GM23248 (cell line): Measurements from ENCODE around the gene SIK3. TPM values are rescaled to one million over a fixed set of nuclear protein-coding genes. Genes with fewer than 3 reads are reported as not detected.

Source experiments
- DNase-seq: peaks from one replicate; pipeline ENCODE4 v3.0.0-alpha.2; 2015
- H2AFZ ChIP-seq: fragments of 200-600 bp; sonication (generic); 2 replicates; pipeline ENCODE4 v1.6.1; 2016; ENCODE audit warnings: antibody characterized with exemption
- H3F3A ChIP-seq: fragments of 200-600 bp; sonication (generic); 2 replicates; pipeline ENCODE4 v1.6.1; 2016; ENCODE audit warnings: mild to moderate bottlenecking, antibody characterized with exemption, mixed run types; ENCODE audit not compliant: insufficient read depth
- H3K27ac ChIP-seq: fragments of 200-600 bp; sonication (generic); 2 replicates; pipeline ENCODE4 v1.5.1; 2016; ENCODE audit warnings: mild to moderate bottlenecking
- H3K27me3 ChIP-seq: fragments of 200-600 bp; sonication (generic); replicated peaks from 2 replicates; pipeline ENCODE4 v1.6.1; 2016; ENCODE audit warnings: mild to moderate bottlenecking; ENCODE audit not compliant: insufficient read depth
- H3K36me3 ChIP-seq: fragments of 200-600 bp; sonication (generic); 2 replicates; pipeline ENCODE4 v1.6.1; 2016; ENCODE audit warnings: low read depth, mild to moderate bottlenecking
- H3K4me1 ChIP-seq: fragments of 200-600 bp; sonication (generic); 2 replicates; pipeline ENCODE4 v1.6.1; 2016; ENCODE audit warnings: mild to moderate bottlenecking; ENCODE audit not compliant: insufficient read depth
- H3K4me2 ChIP-seq: fragments of 200-600 bp; sonication (generic); one replicate; pipeline ENCODE4 v1.6.1; 2016; ENCODE audit warnings: mild to moderate bottlenecking; ENCODE audit not compliant: unreplicated experiment
- H3K4me3 ChIP-seq: fragments of 200-600 bp; sonication (generic); 2 replicates; pipeline ENCODE4 v1.5.1; 2016; ENCODE audit warnings: mild to moderate bottlenecking
- H3K79me2 ChIP-seq: fragments of 200-600 bp; sonication (generic); 2 replicates; pipeline ENCODE4 v1.6.1; 2016; ENCODE audit warnings: mild to moderate bottlenecking; ENCODE audit not compliant: insufficient read depth
- H3K9ac ChIP-seq: fragments of 200-600 bp; sonication (generic); 2 replicates; pipeline ENCODE4 v1.6.1; 2016; ENCODE audit warnings: mild to moderate bottlenecking
- H3K9me2 ChIP-seq: fragments of 200-600 bp; sonication (generic); 2 replicates; pipeline ENCODE4 v1.6.1; 2016; ENCODE audit warnings: mixed run types, mild to moderate bottlenecking, moderate library complexity; ENCODE audit not compliant: insufficient read depth
- H3K9me3 ChIP-seq: fragments of 200-600 bp; sonication (generic); one replicate; pipeline ENCODE4 v1.6.1; 2017; ENCODE audit warnings: low read depth
- H4K20me1 ChIP-seq: fragments of 200-600 bp; sonication (generic); 2 replicates; pipeline ENCODE4 v1.6.0; 2016; ENCODE audit not compliant: insufficient read depth
- EZH2 ChIP-seq: fragments of 200-600 bp; sonication (generic); IDR thresholded peaks from 2 replicates; pipeline ENCODE4 v1.6.1; 2018; ENCODE audit warnings: antibody characterized with exemption, mild to moderate bottlenecking; ENCODE audit not compliant: insufficient read depth, poor library complexity, severe bottlenecking
- EZH2phosphoT487 ChIP-seq: fragments of 200-600 bp; sonication (generic); IDR thresholded peaks from 2 replicates; pipeline ENCODE4 v1.6.1; 2018; ENCODE audit warnings: antibody characterized with exemption, moderate library complexity, mild to moderate bottlenecking, low read depth; ENCODE audit not compliant: insufficient read depth
- WGBS, 2 experiments: methylation state at CpG; one replicate each; pipeline ENCODE4 v1.1.6; 2015 to 2017; ENCODE audit warnings: low lambda C conversion rate in 2 of 2, low coverage in 1 of 2; ENCODE audit errors: missing lambda C conversion rate in 2 of 2; 5-methylcytosine and 5-hydroxymethylcytosine counted together
- in situ Hi-C: fragments of 300-500 bp; cut with MboI; formaldehyde crosslinking; loops from 2 replicates; pipeline ENCODE4 v1.15.0; 2020
- polyA plus RNA-seq: library from polyadenylated mRNA; unstranded; fragments of >200 nt; fragmentation: Nextera tagmentation; extraction: Ambion mirVana; gene quantifications from 2 replicates; pipeline ENCODE4 v1.2.1, GENCODE V29; 2016
- total RNA-seq: library from RNA; depleted of rRNA; stranded (reverse); fragments of >200 nt; shearing (Covaris generic); gene quantifications from 2 replicates; pipeline ENCODE4 v1.2.3, GENCODE V29; 2014

Gene SIK3
- total and polyA plus RNA-seq, 2 experiments from 2014 or later: 4.2 to 15.5 TPM

DNA sequence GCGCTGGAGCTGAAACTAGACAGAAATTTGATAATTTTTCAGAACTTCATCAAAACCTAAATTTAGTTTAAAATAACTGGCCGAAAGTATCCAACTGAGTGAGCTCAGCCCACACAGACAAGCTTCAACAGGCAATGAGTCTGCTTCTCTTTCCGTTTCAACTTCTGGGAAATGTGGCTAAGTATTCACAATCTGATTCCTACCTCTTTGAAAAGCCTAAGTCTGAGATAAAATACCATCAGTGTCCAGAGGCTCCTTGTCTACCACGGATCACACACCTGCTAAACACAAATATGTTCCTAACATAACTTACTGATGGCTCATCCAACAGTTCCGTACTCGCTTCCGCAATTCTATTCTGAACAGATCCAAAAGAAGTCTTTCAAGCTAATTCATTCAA, 8.5 kb downstream of the SIK3 start:
- Histone ChIP-seq H2AFZ (no peak overlapping the region), H3K4me2 (no peak overlapping the region), H3F3A (no peaks in the 10 kb centered on the region), H3K9me3 (no peaks in the 10 kb centered on the region), H3K4me1 (peaks cover 4% of the 10 kb centered on the region), H3K9me2 (no peaks in the 10 kb centered on the region), H3K27ac (no peak overlapping the region), H3K4me3 (no peak overlapping the region), H3K9ac (no peak overlapping the region), H3K79me2 (peaks cover 100% of the 10 kb centered on the region), H4K20me1 (peaks cover 6% of the 10 kb centered on the region; the same call in 1 of the 2 replicates), H3K27me3 (no peaks in the 10 kb centered on the region), H3K36me3 (no peaks in the 10 kb centered on the region)
- 94 to 96% methylated on average over 7 of the region's 7 CpGs for WGBS, 2 experiments
- in situ Hi-C loops: no loop called here
- no peak for DNase-seq
- no peak for TF ChIP-seq EZH2phosphoT487

DNA sequence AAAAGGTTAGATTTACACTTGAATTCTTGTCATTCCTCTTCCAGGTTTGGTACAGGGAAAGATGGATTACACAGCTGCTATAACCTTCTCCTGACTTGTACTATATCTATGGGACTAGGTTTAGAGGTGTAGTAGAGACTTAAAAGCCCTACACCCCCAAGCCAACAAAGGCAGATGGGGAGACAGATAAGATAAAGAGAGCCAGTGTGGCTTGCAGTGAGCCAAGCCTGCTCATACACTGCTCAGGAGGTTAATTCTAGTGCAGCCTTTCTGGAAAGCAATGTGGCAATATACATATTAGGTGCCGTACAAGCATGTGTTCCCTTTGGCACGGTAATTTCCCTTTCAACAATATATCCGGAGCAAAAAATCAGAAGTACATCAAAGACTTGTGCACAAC, 10.8 kb downstream of the SIK3 start:
- DNase-seq: no peak
- Histone ChIP-seq H3K27ac (no peak overlapping the region), H3K9me3 (no peaks in the 10 kb centered on the region), H3K9me2 (no peaks in the 10 kb centered on the region), H3K79me2 (peaks cover 100% of the 10 kb centered on the region), H3K36me3 (no peaks in the 10 kb centered on the region), H3K4me1 (no peaks in the 10 kb centered on the region), H4K20me1 (peaks cover 19% of the 10 kb centered on the region; the same call in 1 of the 2 replicates), H3F3A (peaks cover 17% of the 10 kb centered on the region; the same call in 1 of the 2 replicates), H3K9ac (no peak overlapping the region), H3K27me3 (no peaks in the 10 kb centered on the region), H2AFZ (no peak overlapping the region), H3K4me3 (no peak overlapping the region), H3K4me2 (no peak overlapping the region)
- no peak for TF ChIP-seq EZH2phosphoT487
- no peak for TF ChIP-seq EZH2
- WGBS, 2 experiments: 100% methylated on average over 3 of the region's 3 CpGs
- in situ Hi-C loops: no loop called here

DNA sequence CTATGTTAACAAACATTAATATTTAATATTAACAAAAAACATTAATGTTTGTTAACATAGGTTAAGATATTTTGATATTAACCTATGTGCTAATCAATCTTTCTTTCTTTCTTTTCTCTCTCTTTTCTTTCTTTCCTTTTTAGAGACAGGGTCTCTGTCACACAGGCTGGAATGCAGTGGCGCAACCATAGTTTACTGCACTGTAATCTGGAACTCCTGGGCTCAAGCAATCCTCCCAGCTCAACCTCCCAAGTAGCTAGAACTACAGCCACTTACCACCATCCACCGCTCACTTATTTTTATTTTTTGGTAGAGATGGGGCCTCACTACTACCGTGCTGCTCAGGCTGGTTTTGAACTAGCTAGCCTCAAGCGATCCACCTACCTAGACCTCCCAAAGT, 13.2 kb downstream of the SIK3 start:
- no peaks in the 10 kb centered on the region for H3K4me1 ChIP-seq
- H3K4me2 ChIP-seq: no peak overlapping the region
- in situ Hi-C loops: no loop called here

DNA sequence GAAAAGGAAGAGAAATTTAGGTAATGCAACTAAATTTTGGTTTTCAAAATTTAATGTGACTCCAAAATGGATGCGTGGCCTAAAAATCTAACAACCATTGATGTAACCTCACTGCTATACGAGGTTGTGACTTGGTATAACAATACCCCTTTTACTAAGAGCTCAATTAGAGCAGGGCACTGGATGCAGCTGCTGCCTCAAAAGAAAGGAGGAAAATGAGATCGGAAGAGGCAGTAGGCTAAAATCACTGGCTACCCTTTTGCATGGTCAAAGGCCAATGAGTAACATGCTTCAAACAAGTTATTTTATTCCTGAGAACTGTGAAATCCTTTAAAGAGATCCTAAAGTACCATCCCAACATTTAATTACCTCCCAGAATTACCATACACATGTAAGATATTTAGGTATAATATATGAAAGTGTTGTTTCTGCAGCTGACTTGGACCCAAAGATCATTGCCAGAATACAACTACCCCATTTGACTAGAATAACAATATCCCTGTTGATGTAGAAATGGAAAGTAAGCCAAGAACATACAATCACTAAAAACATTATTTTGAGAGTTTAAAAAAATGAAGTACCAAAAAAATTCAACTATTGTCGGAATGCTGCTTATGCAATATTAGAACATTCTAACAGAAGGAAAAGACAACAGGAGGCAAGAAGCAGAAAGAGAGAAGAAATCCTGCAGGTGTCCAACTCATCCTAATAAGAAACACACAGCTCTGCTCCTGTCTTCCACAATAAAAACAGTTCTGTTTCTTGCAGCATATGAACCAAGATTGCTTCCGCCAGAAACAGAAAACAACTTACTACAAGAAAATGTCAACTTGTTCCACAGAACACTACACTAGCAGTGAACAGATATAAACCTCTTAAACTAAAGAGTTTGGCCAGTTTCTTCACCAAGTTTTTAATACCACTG, 15.0 kb downstream of the SIK3 start:
- 66 to 70% methylated on average over 5 of the region's 5 CpGs for WGBS, 2 experiments
- no peaks in the 10 kb centered on the region for H3K4me1 ChIP-seq
- H3K36me3 ChIP-seq: no peaks in the 10 kb centered on the region
- H3K9ac ChIP-seq: no peak overlapping the region
- no peaks in the 10 kb centered on the region for H3K27me3 ChIP-seq
- peaks cover 22% of the 10 kb centered on the region for H4K20me1 ChIP-seq
- peaks cover 3% of the 10 kb centered on the region; the same call in 1 of the 2 replicates for H3K9me2 ChIP-seq
- no peak overlapping the region for H2AFZ ChIP-seq
- no peak overlapping the region for H3K27ac ChIP-seq
- TF ChIP-seq EZH2phosphoT487 (no peak), EZH2 (no peak)
- peak; percentile 20 for DNase-seq
- H3K79me2 ChIP-seq: peaks cover 100% of the 10 kb centered on the region
- H3K4me3 ChIP-seq: no peak overlapping the region
- H3F3A ChIP-seq: peaks cover 23% of the 10 kb centered on the region
- no peak overlapping the region for H3K4me2 ChIP-seq
- in situ Hi-C loops: no loop called here
- H3K9me3 ChIP-seq: no peaks in the 10 kb centered on the region

More for the DNA sequence above, 13.2 kb downstream of the SIK3 start:
- Histone ChIP-seq H3K9ac (no peak overlapping the region), H3K4me3 (no peak overlapping the region), H3K9me2 (peaks cover 3% of the 10 kb centered on the region; the same call in 1 of the 2 replicates), H3K27me3 (no peaks in the 10 kb centered on the region), H3K9me3 (no peaks in the 10 kb centered on the region), H3F3A (peaks cover 23% of the 10 kb centered on the region), H3K79me2 (peaks cover 100% of the 10 kb centered on the region), H3K36me3 (no peaks in the 10 kb centered on the region), H3K27ac (no peak overlapping the region), H4K20me1 (peaks cover 17% of the 10 kb centered on the region), H2AFZ (no peak overlapping the region)
- WGBS, 2 experiments: 96 to 97% methylated on average over 4 of the region's 4 CpGs
- TF ChIP-seq EZH2 (no peak), EZH2phosphoT487 (no peak)
- DNase-seq: no peak
